DOHH2 (cell line): ENCODE measurements around the gene TUBB4B.
A peak's percentile ranks its signal among the peaks of the same experiment; 100 is the strongest.

Experiments
- CTCF ChIP-seq: fragments of 200-600 bp; sonication (generic); IDR thresholded peaks from one replicate; pipeline ENCODE4 v1.5.1; 2014; ENCODE audit warnings: antibody characterized with exemption, mild to moderate bottlenecking, low read depth, low read length; ENCODE audit not compliant: poor library complexity, severe bottlenecking
- EZH2phosphoT487 ChIP-seq: fragments of 200-600 bp; sonication (generic); IDR thresholded peaks from 2 replicates; pipeline ENCODE4 v1.6.1; 2017; ENCODE audit warnings: borderline replicate concordance, mild to moderate bottlenecking, antibody characterized with exemption, low read length, moderate library complexity, mixed read lengths

- peak; percentile 100 for TF ChIP-seq CTCF
- TF ChIP-seq EZH2phosphoT487 = no peak
These were observed 4.7 kb upstream of the TUBB4B start for GRCh38 chr9:137236238-137236935.
